ENCODE data around the gene TBRG4.
"Not testable (repeated sequence)": the region's sequence is repeated elsewhere in the genome, so short reads cannot be mapped to it uniquely, and the experiment has no call there.

The TBRG4 gene

GRCh38 chr7:45157653-45158401 is 46.3 kb upstream of the TBRG4 start, which contains the start of gene RAMP3:
RAMP3 (plus strand) TSS chr7:45157791; CDS start chr7:45157829, 38 bp downstream.
- H3K27ac ChIP-seq = no peak within 1 kb of the TSS
- peaks cover 4 to 16% of the 10 kb centered on the region in 2 experiments for H3K4me1 ChIP-seq (ENCODE audit: control insufficient read depth in 1 of 2, insufficient read depth in 1 of 2, low read depth in 1 of 2, low read length in 1 of 2)
- H3K27me3 ChIP-seq = peaks cover 45% of the 10 kb centered on the region
- H3K4me3 ChIP-seq (ENCODE audit: low read depth in 1 of 2, low read length in 1 of 2) = no peak within 1 kb of the TSS
- TF ChIP-seq CTCF (IDR thresholded peaks at IDR 0.05) = no peak
- H3K36me3 ChIP-seq = no peaks in the 10 kb centered on the region
- no peaks in the 10 kb centered on the region for H3K9me3 ChIP-seq

GRCh38 chr7:45157286-45157652 is 45.8 kb upstream of the TBRG4 start:
- TF ChIP-seq CTCF (IDR thresholded peaks at IDR 0.05) = no peak
- Histone ChIP-seq H3K36me3 (no peaks in the 10 kb centered on the region), H3K27me3 (peaks cover 45% of the 10 kb centered on the region), H3K27ac (no peak overlapping the region), H3K9me3 (no peaks in the 10 kb centered on the region), H3K4me1 (ENCODE audit: control insufficient read depth in 1 of 2, insufficient read depth in 1 of 2, low read depth in 1 of 2, low read length in 1 of 2) (peaks cover 4 to 16% of the 10 kb centered on the region in 2 experiments), H3K4me3 (ENCODE audit: low read depth in 1 of 2, low read length in 1 of 2) (no peak overlapping the region)

GRCh38 chr7:45156516-45157272 is 45.2 kb upstream of the TBRG4 start:
- Histone ChIP-seq H3K27ac (no peak overlapping the region), H3K36me3 (no peaks in the 10 kb centered on the region), H3K27me3 (peaks cover 45% of the 10 kb centered on the region), H3K4me1 (ENCODE audit: control insufficient read depth in 1 of 2, insufficient read depth in 1 of 2, low read depth in 1 of 2, low read length in 1 of 2) (peaks cover 4 to 15% of the 10 kb centered on the region in 2 experiments), H3K9me3 (no peaks in the 10 kb centered on the region), H3K4me3 (ENCODE audit: low read depth in 1 of 2, low read length in 1 of 2) (no peak overlapping the region)
- TF ChIP-seq CTCF (IDR thresholded peaks at IDR 0.05) = no peak

GRCh38 chr7:45155941-45156340 is 44.4 kb upstream of the TBRG4 start:
- Histone ChIP-seq H3K4me1 (ENCODE audit: control insufficient read depth in 1 of 2, insufficient read depth in 1 of 2, low read depth in 1 of 2, low read length in 1 of 2) (peaks cover 0 to 7% of the 10 kb centered on the region in 2 experiments), H3K27me3 (peaks cover 45% of the 10 kb centered on the region), H3K9me3 (no peaks in the 10 kb centered on the region), H3K4me3 (ENCODE audit: low read depth in 1 of 2, low read length in 1 of 2) (no peak overlapping the region), H3K36me3 (no peaks in the 10 kb centered on the region), H3K27ac (no peak overlapping the region)
- no peak for TF ChIP-seq CTCF (IDR thresholded peaks at IDR 0.05)

DNA sequence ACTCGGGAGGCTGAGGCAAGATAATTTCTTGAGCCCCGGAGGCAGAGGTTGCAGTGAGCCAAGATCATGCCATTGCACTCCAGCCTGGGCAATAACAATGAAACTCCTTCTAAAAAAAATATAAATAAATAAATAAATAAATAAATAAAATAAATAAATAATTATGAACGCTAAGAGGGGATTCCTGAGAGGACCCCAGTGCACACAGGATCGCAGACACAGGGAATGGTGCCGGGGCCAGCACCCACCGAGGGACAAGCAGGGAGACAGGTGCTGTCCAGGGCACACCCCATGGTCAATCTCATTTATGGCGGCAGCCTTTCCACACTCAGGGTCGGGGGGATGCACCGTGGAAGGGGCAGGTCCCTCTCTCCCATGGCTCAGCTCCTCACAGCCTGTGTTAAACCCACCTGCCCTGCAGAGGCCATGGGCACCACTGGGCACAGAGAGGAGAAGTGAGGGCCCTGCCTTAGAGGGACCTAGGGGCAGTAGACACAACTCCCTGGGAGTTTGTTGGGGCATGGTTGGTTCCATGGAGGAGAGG is 43.9 kb upstream of the TBRG4 start:
- Histone ChIP-seq H3K27me3 (peaks cover 45% of the 10 kb centered on the region), H3K4me1 (ENCODE audit: control insufficient read depth in 1 of 2, insufficient read depth in 1 of 2, low read depth in 1 of 2, low read length in 1 of 2) (peaks cover 0 to 2% of the 10 kb centered on the region in 2 experiments), H3K4me3 (ENCODE audit: low read depth in 1 of 2, low read length in 1 of 2) (no peak overlapping the region), H3K36me3 (no peaks in the 10 kb centered on the region), H3K9me3 (no peaks in the 10 kb centered on the region), H3K27ac (no peak overlapping the region)
- no peak for TF ChIP-seq CTCF (IDR thresholded peaks at IDR 0.05)

GRCh38 chr7:45153861-45154260 is 42.4 kb upstream of the TBRG4 start:
- not testable (repeated sequence) for H3K36me3 ChIP-seq; H3K9me3 ChIP-seq; H3K4me3 ChIP-seq (ENCODE audit: low read depth in 1 of 2, low read length in 1 of 2); H3K27ac ChIP-seq; H3K4me1 ChIP-seq (ENCODE audit: control insufficient read depth in 1 of 2, insufficient read depth in 1 of 2, low read depth in 1 of 2, low read length in 1 of 2)
- peaks cover 35% of the 10 kb centered on the region for H3K27me3 ChIP-seq

Data from neutrophil (primary cell).